ENCODE data around the gene RPS18. TPM values are rescaled to one million over a fixed set of nuclear protein-coding genes. Genes with fewer than 3 reads are reported as not detected.

The RPS18 gene
- total and polyA plus RNA-seq, 10 of the 15 experiments (the other 5 are each of a cell fraction or from before 2014, with no cell fraction given), result 4,228 to 20,828 (median 7,406) TPM

DNA sequence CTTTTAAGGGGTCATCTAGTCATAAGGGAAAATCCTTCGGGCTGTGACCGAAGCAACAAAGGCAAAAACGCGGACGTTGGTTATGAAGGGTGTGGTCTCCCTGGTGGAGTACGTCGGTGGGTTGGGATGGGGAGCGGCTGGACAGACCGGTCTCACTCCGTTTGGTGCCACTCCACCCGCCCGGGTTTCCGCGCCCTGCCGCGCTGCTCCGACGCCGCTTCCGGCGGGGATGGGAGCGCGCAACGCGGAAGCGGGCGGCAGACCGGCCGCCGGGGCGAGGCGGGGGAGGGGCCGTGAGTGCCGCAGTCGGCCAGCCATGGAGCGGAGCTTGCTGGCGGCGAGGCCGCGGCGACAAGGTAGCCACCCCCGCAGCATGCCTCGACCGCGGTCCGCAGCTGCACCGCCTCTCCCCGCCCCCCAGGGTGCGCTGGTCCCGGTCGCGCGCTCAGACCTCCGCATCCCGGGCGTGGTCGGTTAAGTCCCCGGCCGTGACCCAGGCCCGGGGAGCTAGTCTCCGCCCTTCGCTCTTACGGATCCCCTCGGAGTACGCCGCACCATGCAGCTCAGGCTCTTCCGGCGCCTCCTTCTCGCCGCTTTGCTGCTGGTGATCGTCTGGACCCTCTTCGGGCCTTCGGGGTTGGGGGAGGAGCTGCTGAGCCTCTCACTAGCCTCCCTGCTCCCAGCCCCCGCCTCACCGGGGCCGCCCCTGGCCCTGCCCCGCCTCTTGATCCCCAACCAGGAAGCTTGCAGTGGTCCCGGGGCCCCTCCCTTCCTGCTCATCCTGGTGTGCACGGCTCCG, 5.2 kb downstream of the RPS18 start, which contains the start of gene B3GALT4 (continued):
- TF ChIP-seq, protein P1, sequence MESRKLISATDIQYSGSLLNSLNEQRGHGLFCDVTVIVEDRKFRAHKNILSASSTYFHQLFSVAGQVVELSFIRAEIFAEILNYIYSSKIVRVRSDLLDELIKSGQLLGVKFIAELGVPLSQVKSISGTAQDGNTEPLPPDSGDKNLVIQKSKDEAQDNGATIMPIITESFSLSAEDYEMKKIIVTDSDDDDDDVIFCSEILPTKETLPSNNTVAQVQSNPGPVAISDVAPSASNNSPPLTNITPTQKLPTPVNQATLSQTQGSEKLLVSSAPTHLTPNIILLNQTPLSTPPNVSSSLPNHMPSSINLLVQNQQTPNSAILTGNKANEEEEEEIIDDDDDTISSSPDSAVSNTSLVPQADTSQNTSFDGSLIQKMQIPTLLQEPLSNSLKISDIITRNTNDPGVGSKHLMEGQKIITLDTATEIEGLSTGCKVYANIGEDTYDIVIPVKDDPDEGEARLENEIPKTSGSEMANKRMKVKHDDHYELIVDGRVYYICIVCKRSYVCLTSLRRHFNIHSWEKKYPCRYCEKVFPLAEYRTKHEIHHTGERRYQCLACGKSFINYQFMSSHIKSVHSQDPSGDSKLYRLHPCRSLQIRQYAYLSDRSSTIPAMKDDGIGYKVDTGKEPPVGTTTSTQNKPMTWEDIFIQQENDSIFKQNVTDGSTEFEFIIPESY (IDR thresholded peaks at IDR 0.05), result no peak
- no peak for TF ChIP-seq SIX5 (IDR thresholded peaks at IDR 0.05; ENCODE audit: low read depth, low read length, severe bottlenecking)
- TF ChIP-seq, protein P2, sequence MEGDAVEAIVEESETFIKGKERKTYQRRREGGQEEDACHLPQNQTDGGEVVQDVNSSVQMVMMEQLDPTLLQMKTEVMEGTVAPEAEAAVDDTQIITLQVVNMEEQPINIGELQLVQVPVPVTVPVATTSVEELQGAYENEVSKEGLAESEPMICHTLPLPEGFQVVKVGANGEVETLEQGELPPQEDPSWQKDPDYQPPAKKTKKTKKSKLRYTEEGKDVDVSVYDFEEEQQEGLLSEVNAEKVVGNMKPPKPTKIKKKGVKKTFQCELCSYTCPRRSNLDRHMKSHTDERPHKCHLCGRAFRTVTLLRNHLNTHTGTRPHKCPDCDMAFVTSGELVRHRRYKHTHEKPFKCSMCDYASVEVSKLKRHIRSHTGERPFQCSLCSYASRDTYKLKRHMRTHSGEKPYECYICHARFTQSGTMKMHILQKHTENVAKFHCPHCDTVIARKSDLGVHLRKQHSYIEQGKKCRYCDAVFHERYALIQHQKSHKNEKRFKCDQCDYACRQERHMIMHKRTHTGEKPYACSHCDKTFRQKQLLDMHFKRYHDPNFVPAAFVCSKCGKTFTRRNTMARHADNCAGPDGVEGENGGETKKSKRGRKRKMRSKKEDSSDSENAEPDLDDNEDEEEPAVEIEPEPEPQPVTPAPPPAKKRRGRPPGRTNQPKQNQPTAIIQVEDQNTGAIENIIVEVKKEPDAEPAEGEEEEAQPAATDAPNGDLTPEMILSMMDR (IDR thresholded peaks at IDR 0.05 in 2 of 3, conservative IDR thresholded peaks at IDR 0.05 in 1 of 3; ENCODE audit: control insufficient read depth in 2 of 3, extremely low read depth in 1 of 3, insufficient read depth in 1 of 3, low read depth in 3 of 3, low read length in 3 of 3), result peak; percentile 34 to 60 (median 47); a peak in 4 of 6 replicates
- TF ChIP-seq, protein P3, sequence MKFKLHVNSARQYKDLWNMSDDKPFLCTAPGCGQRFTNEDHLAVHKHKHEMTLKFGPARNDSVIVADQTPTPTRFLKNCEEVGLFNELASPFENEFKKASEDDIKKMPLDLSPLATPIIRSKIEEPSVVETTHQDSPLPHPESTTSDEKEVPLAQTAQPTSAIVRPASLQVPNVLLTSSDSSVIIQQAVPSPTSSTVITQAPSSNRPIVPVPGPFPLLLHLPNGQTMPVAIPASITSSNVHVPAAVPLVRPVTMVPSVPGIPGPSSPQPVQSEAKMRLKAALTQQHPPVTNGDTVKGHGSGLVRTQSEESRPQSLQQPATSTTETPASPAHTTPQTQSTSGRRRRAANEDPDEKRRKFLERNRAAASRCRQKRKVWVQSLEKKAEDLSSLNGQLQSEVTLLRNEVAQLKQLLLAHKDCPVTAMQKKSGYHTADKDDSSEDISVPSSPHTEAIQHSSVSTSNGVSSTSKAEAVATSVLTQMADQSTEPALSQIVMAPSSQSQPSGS (IDR thresholded peaks at IDR 0.05; ENCODE audit: low read length), result no peak
- peak; percentile 17 for TF ChIP-seq RELA (IDR thresholded peaks at IDR 0.05; ENCODE audit: borderline replicate concordance, partially characterized antibody)
